ENCODE results near the gene SMPDL3B. TPM values are rescaled to one million over a fixed set of nuclear protein-coding genes. Genes with fewer than 3 reads are reported as not detected.

SMPDL3B gene
- total RNA-seq, 1 donor from 2014 or later, result 0.82 TPM

Other genes starting within 250 kb of the SMPDL3B start
- gene FAM76A, start 209.0 kb upstream of the SMPDL3B start, total RNA-seq, result 20.0 TPM
- 175 TPM for gene STX12, start 161.8 kb upstream of the SMPDL3B start, total RNA-seq
- gene PPP1R8, start 104.2 kb upstream of the SMPDL3B start, total RNA-seq, result 80.7 TPM
- 3.7 TPM for gene THEMIS2, start 62.5 kb upstream of the SMPDL3B start, total RNA-seq
- 86.8 TPM for gene RPA2, start 20.4 kb upstream of the SMPDL3B start, total RNA-seq
- 2.4 TPM for gene XKR8, start 25.0 kb downstream of the SMPDL3B start, total RNA-seq
- gene EYA3, start 153.6 kb downstream of the SMPDL3B start, total RNA-seq, result 9.4 TPM
- gene PTAFR, start 241.7 kb downstream of the SMPDL3B start, total RNA-seq, result 1.2 TPM

Data from frontal cortex (tissue), 1 donor.